ENCODE data around the gene DERL3.
"Not testable (repeated sequence)": the region's sequence is repeated elsewhere in the genome, so short reads cannot be mapped to it uniquely, and the experiment has no call there.

Gene DERL3

DNA sequence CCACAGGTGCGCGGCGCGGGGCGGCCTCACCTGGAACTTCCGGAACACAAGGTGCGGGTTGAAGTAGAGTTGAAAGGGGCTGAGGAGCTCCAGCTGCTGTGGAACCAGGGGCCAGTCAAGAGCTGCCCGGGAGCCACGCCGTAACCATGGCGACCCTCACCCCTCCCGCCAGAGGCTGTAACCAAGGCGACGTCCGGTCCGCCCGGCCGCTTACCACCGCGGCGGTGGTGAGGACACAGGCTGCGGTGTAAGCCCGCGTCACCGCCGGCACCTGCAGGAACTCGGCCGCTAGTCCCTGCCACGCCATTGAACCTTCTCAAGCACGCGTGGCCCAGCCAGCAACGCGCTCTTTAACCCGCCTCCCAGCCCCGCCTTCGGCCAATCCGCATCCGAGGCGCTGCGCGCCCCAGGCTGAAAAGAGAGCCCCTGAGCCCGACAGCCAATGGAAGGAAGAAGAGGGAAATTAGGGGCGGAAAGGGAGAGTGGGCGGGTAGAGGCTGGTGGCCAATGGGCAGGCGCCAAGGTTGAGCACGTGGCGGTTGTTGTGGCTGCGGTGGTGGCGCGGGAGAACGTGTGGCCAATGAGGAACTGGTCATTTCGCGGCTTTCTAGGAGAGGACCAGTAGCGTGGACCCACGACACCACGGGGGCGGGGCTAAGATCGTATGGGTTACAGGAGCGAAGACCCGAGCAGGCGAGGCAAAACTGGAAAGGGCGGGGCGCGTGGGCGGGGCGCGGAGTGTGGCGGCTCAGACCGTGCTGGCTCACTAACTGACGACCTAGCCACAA lies at the start of gene DERL3:
TSS of gene DERL3 (minus strand) at position 326 of the 788 bp plus-strand sequence. CDS start at position 307, 19 bp downstream.
- in situ Hi-C loops (cut with HindIII; ENCODE audit: low pct_ligation_motif_present, low pct_unique_long_range_greater_than_20kb, low sequenced_read_pairs) = no loop called here
- peak; percentile 95 for DNase-seq

DNA sequence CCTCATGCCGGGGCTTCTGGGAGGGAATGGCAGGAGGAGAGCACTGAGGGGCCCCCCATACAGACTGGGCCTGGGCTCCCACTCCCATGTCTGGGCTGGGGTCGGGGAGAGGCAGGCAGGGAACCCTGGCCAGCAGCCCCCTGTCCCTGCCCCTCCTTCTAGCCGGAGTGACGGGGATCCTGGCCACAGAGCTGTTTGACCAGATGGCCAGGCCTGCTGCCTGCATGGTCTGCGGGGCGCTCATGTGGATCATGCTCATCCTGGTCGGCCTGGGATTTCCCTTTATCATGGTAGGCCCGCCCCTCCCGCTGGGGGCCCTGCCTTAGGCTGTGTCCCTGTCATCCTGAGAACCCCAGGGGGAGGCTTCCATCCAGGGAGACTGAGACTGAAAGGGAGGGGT lies 45.3 kb upstream of the DERL3 start:
- in situ Hi-C loops (cut with HindIII; ENCODE audit: low pct_ligation_motif_present, low pct_unique_long_range_greater_than_20kb, low sequenced_read_pairs) = no loop called here
- no peak for DNase-seq

DNA sequence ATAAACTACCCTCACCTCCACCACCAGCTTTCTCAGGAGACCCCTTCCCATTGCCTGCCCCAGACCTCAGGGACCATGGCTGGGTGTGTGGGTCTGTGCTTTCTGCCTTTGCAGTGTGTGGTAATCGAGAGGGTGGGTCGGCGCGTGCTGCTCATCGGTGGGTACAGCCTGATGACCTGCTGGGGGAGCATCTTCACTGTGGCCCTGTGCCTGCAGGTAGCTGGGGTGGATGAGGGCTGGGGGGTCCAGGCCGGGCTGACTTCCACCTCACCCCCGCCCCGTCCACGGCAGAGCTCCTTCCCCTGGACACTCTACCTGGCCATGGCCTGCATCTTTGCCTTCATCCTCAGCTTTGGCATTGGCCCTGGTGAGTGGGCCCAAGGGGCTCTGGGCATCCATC lies 44.9 kb upstream of the DERL3 start:
- in situ Hi-C loops (cut with HindIII; ENCODE audit: low pct_ligation_motif_present, low pct_unique_long_range_greater_than_20kb, low sequenced_read_pairs) = no loop called here
- DNase-seq = no peak

DNA sequence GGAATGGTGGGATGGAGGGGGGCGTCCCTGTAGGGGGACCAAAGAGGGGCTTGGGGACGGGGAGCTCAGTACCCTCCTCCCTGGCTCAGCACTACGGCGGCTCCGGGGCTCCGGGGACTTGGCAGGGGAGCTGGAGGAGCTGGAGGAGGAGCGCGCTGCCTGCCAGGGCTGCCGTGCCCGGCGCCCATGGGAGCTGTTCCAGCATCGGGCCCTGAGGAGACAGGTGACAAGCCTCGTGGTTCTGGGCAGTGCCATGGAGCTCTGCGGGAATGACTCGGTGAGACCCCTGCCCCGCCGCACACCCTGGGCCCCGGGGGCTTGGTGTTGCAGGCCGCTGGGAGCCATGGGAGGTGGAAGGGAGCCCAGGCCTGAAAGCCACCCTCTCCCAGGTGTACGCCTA lies 43.6 kb upstream of the DERL3 start:
- in situ Hi-C loops (cut with HindIII; ENCODE audit: low pct_ligation_motif_present, low pct_unique_long_range_greater_than_20kb, low sequenced_read_pairs) = no loop called here
- no peak for DNase-seq

DNA sequence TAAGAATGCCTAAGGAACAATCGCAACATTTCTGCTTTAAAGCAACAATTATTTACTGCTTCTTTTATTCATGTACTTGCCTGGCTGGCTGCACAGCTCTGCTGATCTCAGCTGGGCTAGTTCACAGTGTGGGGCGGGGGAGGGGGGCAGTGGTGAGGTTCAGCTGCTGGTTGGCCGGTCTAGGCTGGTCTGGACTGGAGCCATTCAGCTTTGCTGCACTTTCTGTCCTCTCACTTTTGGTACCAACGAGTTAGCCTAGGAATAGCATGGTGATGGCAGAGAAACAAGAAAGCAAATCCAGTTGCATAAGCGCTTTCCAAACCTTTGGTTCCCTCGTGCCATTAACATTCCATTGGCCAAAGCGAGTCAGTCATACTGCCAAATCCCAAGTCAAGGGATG lies 39.4 kb upstream of the DERL3 start:
- DNase-seq = no peak
- in situ Hi-C loops (cut with HindIII; ENCODE audit: low pct_ligation_motif_present, low pct_unique_long_range_greater_than_20kb, low sequenced_read_pairs) = no loop called here

GRCh38 chr22:23877566-23877965 lies 38.8 kb upstream of the DERL3 start:
- DNase-seq = no peak
- in situ Hi-C loops (cut with HindIII; ENCODE audit: low pct_ligation_motif_present, low pct_unique_long_range_greater_than_20kb, low sequenced_read_pairs) = no loop called here

DNA sequence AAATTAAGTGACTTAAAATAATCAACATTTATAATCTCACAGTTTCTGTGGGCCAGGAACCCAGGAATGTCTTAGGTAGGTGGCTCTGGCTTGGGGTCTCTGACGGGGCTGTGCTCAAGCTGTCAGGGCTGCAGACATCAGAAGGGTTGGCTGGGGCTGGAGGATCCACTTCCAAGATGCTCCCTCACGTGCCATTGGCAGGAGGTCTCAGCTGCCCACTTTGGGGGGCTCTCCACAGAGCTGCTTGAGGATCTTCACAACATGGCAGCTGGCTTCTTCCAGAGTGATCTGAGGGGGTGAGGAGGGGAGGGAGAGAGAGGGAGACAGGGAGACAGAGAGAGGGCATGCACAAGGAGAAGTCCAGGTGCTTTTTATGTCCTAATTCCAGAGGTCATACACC lies 37.0 kb upstream of the DERL3 start:
- in situ Hi-C loops (cut with HindIII; ENCODE audit: low pct_ligation_motif_present, low pct_unique_long_range_greater_than_20kb, low sequenced_read_pairs) = no loop called here
- no peak for DNase-seq

DNA sequence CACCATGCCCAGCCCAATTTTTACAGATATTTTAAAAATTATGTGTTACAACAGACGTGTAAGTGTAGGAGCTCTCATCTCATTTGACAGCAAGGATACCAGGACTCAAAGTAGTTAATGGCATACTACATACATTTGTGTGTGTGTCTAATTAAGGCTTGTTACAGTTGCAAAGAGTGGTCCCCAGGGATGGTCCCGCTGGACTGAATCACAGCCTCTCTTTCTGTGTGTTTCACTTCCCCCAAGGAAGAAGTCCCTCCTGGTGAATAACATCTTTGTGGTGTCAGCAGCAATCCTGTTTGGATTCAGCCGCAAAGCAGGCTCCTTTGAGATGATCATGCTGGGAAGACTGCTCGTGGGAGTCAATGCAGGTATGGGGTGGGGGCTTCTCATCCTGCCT lies 36.1 kb upstream of the DERL3 start:
- no peak for DNase-seq
- in situ Hi-C loops (cut with HindIII; ENCODE audit: low pct_ligation_motif_present, low pct_unique_long_range_greater_than_20kb, low sequenced_read_pairs) = no loop called here

- no peak for DNase-seq
- in situ Hi-C loops (cut with HindIII; ENCODE audit: low pct_ligation_motif_present, low pct_unique_long_range_greater_than_20kb, low sequenced_read_pairs) = no loop called here
Measured at GRCh38 chr22:23868580-23868979, 29.8 kb upstream of the DERL3 start.

DNA sequence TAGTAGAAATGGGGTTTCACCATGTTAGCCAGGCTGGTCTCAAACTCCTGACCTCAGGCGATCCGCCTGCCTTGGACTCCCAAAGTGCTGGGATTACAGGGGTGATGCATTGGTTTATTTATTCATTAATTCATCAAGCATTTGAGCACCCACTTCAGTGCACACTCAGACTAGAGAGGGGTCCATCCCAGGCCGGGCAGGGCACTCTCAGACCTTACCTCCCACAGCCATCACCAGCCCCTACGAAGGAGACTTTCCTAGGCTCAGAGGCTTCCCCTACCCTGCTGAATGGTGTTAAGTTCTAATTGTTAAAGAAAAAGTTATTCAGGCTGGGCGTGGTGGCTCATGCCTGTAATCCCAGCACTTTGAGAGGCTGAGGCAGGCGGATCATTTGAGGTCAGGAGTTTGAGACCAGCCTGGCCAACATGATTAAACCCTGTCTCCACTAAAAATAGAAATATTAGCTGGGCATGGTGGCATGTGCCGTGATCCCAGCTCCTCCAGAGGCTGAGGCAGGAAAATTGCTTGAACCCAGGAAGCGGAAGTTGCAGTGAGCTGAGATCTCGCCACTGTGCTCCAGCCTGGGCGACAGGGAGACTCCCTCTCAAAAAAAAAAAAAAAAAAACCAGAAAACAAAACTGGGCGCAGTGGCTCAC lies 25.8 kb upstream of the DERL3 start:
- DNase-seq; in situ Hi-C loops (cut with HindIII; ENCODE audit: low pct_ligation_motif_present, low pct_unique_long_range_greater_than_20kb, low sequenced_read_pairs): not testable (repeated sequence)

GRCh38 chr22:23862103-23862502 lies 23.3 kb upstream of the DERL3 start:
- DNase-seq = peak; percentile 44
- in situ Hi-C loops (cut with HindIII; ENCODE audit: low pct_ligation_motif_present, low pct_unique_long_range_greater_than_20kb, low sequenced_read_pairs) = no loop called here

DNA sequence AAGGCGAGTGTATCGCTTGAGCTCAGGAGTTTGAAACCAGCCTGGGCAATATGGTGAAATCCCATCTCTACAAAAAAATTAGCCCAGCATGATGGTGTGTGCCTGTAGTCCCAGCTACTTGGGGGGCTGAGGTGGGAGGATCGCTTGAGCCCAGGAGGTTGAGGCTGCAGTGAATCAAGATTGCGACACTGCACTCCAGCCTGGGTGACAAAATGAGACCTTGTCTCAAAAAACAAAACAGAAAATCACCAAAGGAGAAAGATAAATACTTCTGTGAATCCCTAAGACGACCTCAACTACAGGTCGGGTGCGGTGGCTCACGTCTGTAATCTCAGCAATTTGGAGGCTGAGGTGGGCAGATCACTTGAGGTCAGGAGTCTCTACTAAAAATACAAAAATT lies 21.4 kb upstream of the DERL3 start:
- in situ Hi-C loops (cut with HindIII; ENCODE audit: low pct_ligation_motif_present, low pct_unique_long_range_greater_than_20kb, low sequenced_read_pairs); DNase-seq: not testable (repeated sequence)

GRCh38 chr22:23859201-23859600 lies 20.4 kb upstream of the DERL3 start:
- no peak for DNase-seq

DNA sequence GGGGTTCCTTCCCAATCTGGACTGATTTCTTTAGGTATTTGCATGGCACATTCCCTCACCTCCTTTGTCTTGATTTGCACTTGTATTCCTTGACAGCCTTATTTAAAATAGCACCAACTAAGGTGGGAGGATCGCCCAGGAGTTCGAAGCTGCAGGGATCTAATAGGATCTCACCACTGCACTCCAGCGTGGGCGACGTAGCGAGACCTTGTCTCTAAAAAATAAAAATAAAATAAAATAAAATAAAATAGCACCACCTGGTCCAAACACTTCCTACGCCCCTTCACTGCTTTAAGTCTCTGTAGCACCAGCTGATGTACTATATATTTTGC lies 19.6 kb upstream of the DERL3 start:
- no peak for DNase-seq
- in situ Hi-C loops (cut with HindIII; ENCODE audit: low pct_ligation_motif_present, low pct_unique_long_range_greater_than_20kb, low sequenced_read_pairs) = no loop called here

More at GRCh38 chr22:23859201-23859600, 20.4 kb upstream of the DERL3 start:
- in situ Hi-C loops (cut with HindIII; ENCODE audit: low pct_ligation_motif_present, low pct_unique_long_range_greater_than_20kb, low sequenced_read_pairs) = no loop called here

GRCh38 chr22:23857606-23858483 lies 19.0 kb upstream of the DERL3 start, which contains the start of gene SLC2A11:
SLC2A11 (plus strand) TSS chr22:23857875; CDS start chr22:23858000, 125 bp downstream.
- in situ Hi-C loops (cut with HindIII; ENCODE audit: low pct_ligation_motif_present, low pct_unique_long_range_greater_than_20kb, low sequenced_read_pairs) = no loop called here

GRCh38 chr22:23856721-23857605 lies 18.2 kb upstream of the DERL3 start:
- in situ Hi-C loops (cut with HindIII; ENCODE audit: low pct_ligation_motif_present, low pct_unique_long_range_greater_than_20kb, low sequenced_read_pairs) = no loop called here
- peak; percentile 74 for DNase-seq

More at GRCh38 chr22:23857606-23858483, 19.0 kb upstream of the DERL3 start, which contains the start of gene SLC2A11:
- DNase-seq = peak; percentile 97

DNA sequence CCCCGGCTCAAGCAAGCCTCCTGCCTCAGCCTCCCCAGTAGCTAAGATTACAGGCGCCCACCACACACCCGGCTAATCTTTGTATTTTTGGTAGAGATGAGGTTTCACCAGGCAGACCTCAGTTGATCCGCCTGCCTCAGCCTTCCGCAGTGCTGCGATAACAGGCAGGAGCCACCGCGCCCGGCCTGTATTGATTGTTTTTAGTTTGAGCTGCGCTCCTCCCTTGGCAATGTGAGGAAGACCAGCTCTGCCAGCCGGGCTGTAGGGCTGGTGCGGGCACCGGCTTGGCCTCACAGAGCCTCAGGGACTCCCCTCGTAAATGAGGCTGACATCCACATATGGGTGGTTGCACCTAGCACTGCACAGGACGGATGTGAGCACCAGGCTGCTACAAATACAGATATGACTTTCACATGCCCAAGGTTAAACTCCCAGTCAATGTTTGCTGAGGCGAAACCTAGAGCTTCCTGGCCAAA lies 11.4 kb upstream of the DERL3 start:
- in situ Hi-C loops (cut with HindIII; ENCODE audit: low pct_ligation_motif_present, low pct_unique_long_range_greater_than_20kb, low sequenced_read_pairs) = no loop called here
- no peak for DNase-seq

Data from ACHN (cell line).